Osteoblast (primary cell): ENCODE data around the gene CIC. TPM values are rescaled to one million over a fixed set of nuclear protein-coding genes. Genes with fewer than 3 reads are reported as not detected.

Experiments
- DNase-seq: peaks from one replicate; pipeline ENCODE4 v3.0.0; 2011; ENCODE audit warnings: low spot score, mixed read lengths; ENCODE audit not compliant: insufficient read length; ENCODE audit errors: missing footprints
- H2AFZ ChIP-seq: 2 replicates; pipeline ENCODE4 v1.6.0; 2011; ENCODE audit warnings: mild to moderate bottlenecking, low read length
- H3K27ac ChIP-seq: 2 replicates; pipeline ENCODE4 v1.5.1; 2011; ENCODE audit warnings: mild to moderate bottlenecking, low read depth, low read length, moderate library complexity
- H3K27me3 ChIP-seq: 2 replicates; pipeline ENCODE4 v1.6.0; 2012; ENCODE audit warnings: mild to moderate bottlenecking, control low read depth, inconsistent platforms, low read length, moderate library complexity; ENCODE audit not compliant: insufficient read depth
- H3K36me3 ChIP-seq: 2 replicates; pipeline ENCODE4 v1.5.1; 2011; ENCODE audit warnings: mild to moderate bottlenecking, low read length, control low read depth, moderate library complexity; ENCODE audit not compliant: insufficient read depth
- H3K4me1 ChIP-seq: 2 replicates; pipeline ENCODE4 v1.5.1; 2011; ENCODE audit warnings: mild to moderate bottlenecking, low read length, control low read depth, moderate library complexity; ENCODE audit not compliant: insufficient read depth
- H3K4me2 ChIP-seq: 2 replicates; pipeline ENCODE4 v1.6.0; 2011; ENCODE audit warnings: mild to moderate bottlenecking, low read length; ENCODE audit not compliant: insufficient read depth
- H3K4me3 ChIP-seq: fragments of 200-600 bp; sonication (generic); 3 replicates; pipeline ENCODE4 v1.5.1; 2012; ENCODE audit warnings: mild to moderate bottlenecking, low read length, inconsistent platforms; ENCODE audit not compliant: insufficient read depth
- H3K79me2 ChIP-seq: 2 replicates; pipeline ENCODE4 v1.6.0; 2012; ENCODE audit warnings: mild to moderate bottlenecking, low read length, control low read depth, inconsistent platforms; ENCODE audit not compliant: insufficient read depth
- H3K9me3 ChIP-seq: 2 replicates; pipeline ENCODE4 v1.5.1; 2011; ENCODE audit warnings: low read depth, low read length, control low read depth
- H4K20me1 ChIP-seq: 2 replicates; pipeline ENCODE4 v1.6.0; 2012; ENCODE audit warnings: mild to moderate bottlenecking, low read length, control low read depth; ENCODE audit not compliant: insufficient read depth
- CTCF ChIP-seq: IDR thresholded peaks from 2 replicates; pipeline ENCODE4 v1.5.1; 2011; ENCODE audit warnings: mild to moderate bottlenecking, low read depth, low read length, moderate library complexity; ENCODE audit errors: extremely low read depth
- total RNA-seq: library from RNA; depleted of rRNA; stranded (reverse); fragments of >200 nt; gene quantifications from 2 replicates; pipeline ENCODE4 v1.2.3, GENCODE V29; 2012

The CIC gene
- total RNA-seq, 1 donor, result 39.1 TPM

- TF ChIP-seq CTCF, result no peak
- Histone ChIP-seq H3K27me3 (no peaks in the 10 kb centered on the region), H3K27ac (peak overlapping the region; percentile 73), H3K9me3 (no peaks in the 10 kb centered on the region), H2AFZ (no peak overlapping the region), H3K4me3 (no peak overlapping the region), H4K20me1 (peaks cover 29% of the 10 kb centered on the region), H3K4me2 (no peak overlapping the region), H3K4me1 (peaks cover 57% of the 10 kb centered on the region), H3K36me3 (peaks cover 19% of the 10 kb centered on the region), H3K79me2 (peaks cover 68% of the 10 kb centered on the region)
- peak; percentile 63 for DNase-seq
Observed at GRCh38 chr19:42249149-42249750, 19.8 kb upstream of the CIC start.

- Histone ChIP-seq H3K27me3 (no peaks in the 10 kb centered on the region), H3K79me2 (peaks cover 73% of the 10 kb centered on the region), H4K20me1 (peaks cover 29% of the 10 kb centered on the region), H3K36me3 (peaks cover 19% of the 10 kb centered on the region), H3K4me1 (peaks cover 53% of the 10 kb centered on the region), H3K4me3 (no peak overlapping the region), H3K9me3 (no peaks in the 10 kb centered on the region), H3K4me2 (no peak overlapping the region), H3K27ac (peak overlapping the region; percentile 73), H2AFZ (no peak overlapping the region)
- peak; percentile 82 for DNase-seq
- no peak for TF ChIP-seq CTCF
Observed at GRCh38 chr19:42249769-42250168, 19.3 kb upstream of the CIC start.

GRCh38 chr19:42250183-42250665, 18.8 kb upstream of the CIC start:
- no peaks in the 10 kb centered on the region for H3K27me3 ChIP-seq
- peaks cover 49% of the 10 kb centered on the region for H3K4me1 ChIP-seq
- no peak overlapping the region for H2AFZ ChIP-seq
- peaks cover 29% of the 10 kb centered on the region for H4K20me1 ChIP-seq
- peaks cover 19% of the 10 kb centered on the region for H3K36me3 ChIP-seq
- H3K79me2 ChIP-seq, result peaks cover 75% of the 10 kb centered on the region
- H3K27ac ChIP-seq, result peak overlapping the region; percentile 73
- no peak for DNase-seq
- H3K4me2 ChIP-seq, result peak overlapping the region; percentile 68
- no peaks in the 10 kb centered on the region for H3K9me3 ChIP-seq
- peak overlapping the region; percentile 57 for H3K4me3 ChIP-seq
- no peak for TF ChIP-seq CTCF

GRCh38 chr19:42250666-42251531, 18.2 kb upstream of the CIC start:
- peaks cover 29% of the 10 kb centered on the region for H4K20me1 ChIP-seq
- peaks cover 75% of the 10 kb centered on the region for H3K79me2 ChIP-seq
- peaks cover 51% of the 10 kb centered on the region for H3K4me1 ChIP-seq
- TF ChIP-seq CTCF, result no peak
- H3K4me2 ChIP-seq, result peak overlapping the region; percentile 97
- no peaks in the 10 kb centered on the region for H3K27me3 ChIP-seq
- H3K27ac ChIP-seq, result peak overlapping the region; percentile 93
- peak overlapping the region; percentile 57 for H3K4me3 ChIP-seq
- H3K36me3 ChIP-seq, result peaks cover 19% of the 10 kb centered on the region
- no peak overlapping the region for H2AFZ ChIP-seq
- H3K9me3 ChIP-seq, result no peaks in the 10 kb centered on the region
- DNase-seq, result peak; percentile 97
